Stimulated activated CD8-positive, alpha-beta memory T cell treated with anti-CD3 and anti-CD28 coated beads, Interleukin-15, amount 100 ng/mL, for 24 hours (primary cell): ENCODE results near the gene CCDC7.
"Not testable (repeated sequence)": the region's sequence is repeated elsewhere in the genome, so short reads cannot be mapped to it uniquely, and the experiment has no call there.

Experiments used
- DNase-seq: peaks from one replicate; pipeline ENCODE4 v3.0.0-alpha.2; 2020; ENCODE audit warnings: low read depth

Gene CCDC7

GRCh38 chr10:32888161-32888927 is 442.4 kb downstream of the CCDC7 start:
- DNase-seq, result no peak

- no peak for DNase-seq
Measured at GRCh38 chr10:32889631-32890212, 443.8 kb downstream of the CCDC7 start.

GRCh38 chr10:32890444-32890843 is 444.5 kb downstream of the CCDC7 start:
- no peak for DNase-seq

GRCh38 chr10:32891261-32891660 is 445.3 kb downstream of the CCDC7 start:
- DNase-seq, result no peak

- DNase-seq, result no peak
Measured at GRCh38 chr10:32893434-32893833, 447.5 kb downstream of the CCDC7 start.

GRCh38 chr10:32893916-32894664 is 448.1 kb downstream of the CCDC7 start:
- DNase-seq, result no peak

GRCh38 chr10:32895200-32895968 is 449.4 kb downstream of the CCDC7 start:
- DNase-seq, result not testable (repeated sequence)

- no peak for DNase-seq
Measured at GRCh38 chr10:32901815-32902214, 455.9 kb downstream of the CCDC7 start.

GRCh38 chr10:32905466-32905865 is 459.5 kb downstream of the CCDC7 start:
- no peak for DNase-seq

- DNase-seq, result no peak
Measured at GRCh38 chr10:32906595-32906994, 460.7 kb downstream of the CCDC7 start.

GRCh38 chr10:32909456-32909855 is 463.5 kb downstream of the CCDC7 start:
- DNase-seq, result no peak

GRCh38 chr10:32909970-32910369 is 464.0 kb downstream of the CCDC7 start:
- not testable (repeated sequence) for DNase-seq

- no peak for DNase-seq
Measured at GRCh38 chr10:32911285-32912016, 465.5 kb downstream of the CCDC7 start.

GRCh38 chr10:32917817-32918216 is 471.9 kb downstream of the CCDC7 start:
- not testable (repeated sequence) for DNase-seq

GRCh38 chr10:32922170-32922569 is 476.2 kb downstream of the CCDC7 start:
- no peak for DNase-seq

GRCh38 chr10:32923134-32923533 is 477.2 kb downstream of the CCDC7 start:
- no peak for DNase-seq

- no peak for DNase-seq
Measured at GRCh38 chr10:32923849-32924248, 477.9 kb downstream of the CCDC7 start.
